ENCODE data around the gene IGFN1. TPM values are rescaled to one million over a fixed set of nuclear protein-coding genes. Genes with fewer than 3 reads are reported as not detected.

Gene IGFN1
- total and polyA plus RNA-seq, 3 donors from 2014 or later, result 8.2 to 16.4 (median 12.5) TPM

GRCh38 chr1:201272799-201273198, 82.2 kb downstream of the IGFN1 start:
- no peak for TF ChIP-seq POLR2A (IDR thresholded peaks at IDR 0.05)
- no peak for TF ChIP-seq CTCF (IDR thresholded peaks at IDR 0.05)
- 89 to 93% methylated on average over 10 of the region's 10 CpGs for WGBS, 2 donors
- Histone ChIP-seq H3K27me3 (no peaks in the 10 kb centered on the region), H3K9me3 (no peaks in the 10 kb centered on the region), H3K36me3 (ENCODE audit: low read depth, missing control alignments) (no peaks in the 10 kb centered on the region), H3K4me3 (no peak overlapping the region), H3K27ac (no peak overlapping the region), H3K4me1 (no peaks in the 10 kb centered on the region)
- no peak for DNase-seq
- intact Hi-C loops (cut with DNase I; ENCODE audit: low total_unique reads), result no loop called here

- H3K9me3 ChIP-seq, result no peaks in the 10 kb centered on the region
- no peak for DNase-seq
- H3K27ac ChIP-seq, result no peak overlapping the region
- no peaks in the 10 kb centered on the region for H3K27me3 ChIP-seq
- intact Hi-C loops (cut with DNase I; ENCODE audit: low total_unique reads), result no loop called here
- TF ChIP-seq CTCF (IDR thresholded peaks at IDR 0.05) (no peak), POLR2A (IDR thresholded peaks at IDR 0.05) (no peak)
- no peak overlapping the region for H3K4me3 ChIP-seq
- no peaks in the 10 kb centered on the region for H3K4me1 ChIP-seq
- no peaks in the 10 kb centered on the region for H3K36me3 ChIP-seq (ENCODE audit: low read depth, missing control alignments)
- 93 to 98% methylated on average over 4 to 12 of the region's 12 CpGs for WGBS, 2 donors
These were observed 84.1 kb downstream of the IGFN1 start for GRCh38 chr1:201274616-201275252.

DNA sequence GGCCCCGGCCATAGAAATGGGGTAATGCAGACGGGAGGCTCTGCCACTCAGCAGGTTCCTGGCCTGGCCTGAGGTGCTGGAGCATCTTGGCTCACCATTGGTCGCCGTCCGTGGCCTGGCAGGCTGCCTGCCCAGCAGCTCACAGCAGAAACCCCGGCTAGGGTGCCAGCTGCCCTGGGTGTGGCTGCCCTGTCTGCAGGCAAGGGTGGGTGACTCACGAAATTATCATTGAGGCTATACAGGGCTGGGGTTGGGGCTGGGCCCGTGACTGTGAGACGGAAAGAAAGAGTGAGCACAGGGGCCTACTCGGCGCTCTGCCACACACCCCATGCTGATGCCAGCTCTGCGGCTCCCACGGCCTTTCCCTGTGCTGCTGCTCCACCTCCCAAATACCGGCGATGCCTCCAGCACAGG, 84.6 kb downstream of the IGFN1 start:
- 73 to 87% methylated on average over 9 to 15 of the region's 15 CpGs for WGBS, 2 donors
- no peak for DNase-seq
- Histone ChIP-seq H3K36me3 (ENCODE audit: low read depth, missing control alignments) (no peaks in the 10 kb centered on the region), H3K4me3 (no peak overlapping the region), H3K27me3 (no peaks in the 10 kb centered on the region), H3K9me3 (no peaks in the 10 kb centered on the region), H3K27ac (no peak overlapping the region), H3K4me1 (no peaks in the 10 kb centered on the region)
- intact Hi-C loops (cut with DNase I; ENCODE audit: low total_unique reads), result no loop called here
- no peak for TF ChIP-seq CTCF (IDR thresholded peaks at IDR 0.05)
- no peak for TF ChIP-seq POLR2A (IDR thresholded peaks at IDR 0.05)

- WGBS, 2 donors, result 76 to 88% methylated on average over 3 to 6 of the region's 6 CpGs
- no peak overlapping the region for H3K27ac ChIP-seq
- no peaks in the 10 kb centered on the region for H3K4me1 ChIP-seq
- TF ChIP-seq POLR2A (IDR thresholded peaks at IDR 0.05) (no peak), CTCF (IDR thresholded peaks at IDR 0.05) (no peak)
- intact Hi-C loops (cut with DNase I; ENCODE audit: low total_unique reads), result no loop called here
- no peaks in the 10 kb centered on the region for H3K27me3 ChIP-seq
- no peak overlapping the region for H3K4me3 ChIP-seq
- H3K36me3 ChIP-seq (ENCODE audit: low read depth, missing control alignments), result no peaks in the 10 kb centered on the region
- no peaks in the 10 kb centered on the region for H3K9me3 ChIP-seq
- no peak for DNase-seq
These were observed 86.3 kb downstream of the IGFN1 start for GRCh38 chr1:201276891-201277290.

DNA sequence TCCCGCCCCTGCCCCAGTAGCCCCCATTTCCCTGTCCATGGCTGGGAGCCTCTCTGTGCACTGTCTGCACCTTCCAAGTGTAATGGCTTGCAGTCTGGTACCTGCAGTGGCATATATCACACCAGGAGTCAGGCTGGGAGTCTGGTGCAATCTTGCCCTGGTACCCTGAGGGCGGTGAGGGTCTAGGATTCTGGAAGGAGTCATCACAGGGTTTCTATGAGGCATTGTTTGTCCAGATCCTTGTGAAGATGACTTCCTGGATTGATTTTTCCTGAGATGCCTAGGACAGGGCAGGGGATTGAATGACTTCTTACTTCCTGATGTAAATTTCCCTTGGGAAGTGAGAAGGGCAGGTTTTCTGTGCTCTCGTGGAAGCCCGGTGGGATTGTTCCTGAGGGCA, 86.8 kb downstream of the IGFN1 start:
- intact Hi-C loops (cut with DNase I; ENCODE audit: low total_unique reads), result no loop called here
- no peaks in the 10 kb centered on the region for H3K27me3 ChIP-seq
- 85 to 94% methylated on average over 2 to 4 of the region's 4 CpGs for WGBS, 2 donors
- H3K36me3 ChIP-seq (ENCODE audit: low read depth, missing control alignments), result no peaks in the 10 kb centered on the region
- no peak for DNase-seq
- H3K4me3 ChIP-seq, result no peak overlapping the region
- no peak for TF ChIP-seq POLR2A (IDR thresholded peaks at IDR 0.05)
- H3K9me3 ChIP-seq, result no peaks in the 10 kb centered on the region
- H3K27ac ChIP-seq, result no peak overlapping the region
- no peaks in the 10 kb centered on the region for H3K4me1 ChIP-seq

Other genes with a start within 250 kb of the IGFN1 start
- 10 to 100 TPM; 23.3 to 32.7 TPM for gene KIF21B, start 167.1 kb upstream of the IGFN1 start, total RNA-seq
- gene KIF21B, start 167.1 kb upstream of the IGFN1 start, polyA plus RNA-seq (ENCODE audit: insufficient read depth, low read depth, low replicate concordance), result 32.3 TPM
- under 1 TPM; 0.08 to 0.12 TPM for gene CACNA1S, start 78.4 kb upstream of the IGFN1 start, total RNA-seq
- 0.87 TPM for gene CACNA1S, start 78.4 kb upstream of the IGFN1 start, polyA plus RNA-seq (ENCODE audit: insufficient read depth, low read depth, low replicate concordance)
- gene ASCL5, start 63.6 kb upstream of the IGFN1 start, total RNA-seq, result under 1 TPM in 1 of 2 donors, not detected in 1; 0.24 TPM
- gene ASCL5, start 63.6 kb upstream of the IGFN1 start, polyA plus RNA-seq (ENCODE audit: insufficient read depth, low read depth, low replicate concordance), result not detected
- gene TMEM9, start 36.4 kb upstream of the IGFN1 start, total RNA-seq, result 100 to 1,000 TPM; 101 to 134 TPM
- gene TMEM9, start 36.4 kb upstream of the IGFN1 start, polyA plus RNA-seq (ENCODE audit: insufficient read depth, low read depth, low replicate concordance), result 124 TPM
- under 1 TPM; 0.50 to 0.63 TPM for gene PKP1, start 92.7 kb downstream of the IGFN1 start, total RNA-seq
- gene PKP1, start 92.7 kb downstream of the IGFN1 start, polyA plus RNA-seq (ENCODE audit: insufficient read depth, low read depth, low replicate concordance), result 0.11 TPM
- gene TNNT2, start 186.9 kb downstream of the IGFN1 start, total RNA-seq, result 1 to 10 TPM in 1 of 2 donors, under 1 TPM in 1; 0.79 to 1.1 TPM
- 2.7 TPM for gene TNNT2, start 186.9 kb downstream of the IGFN1 start, polyA plus RNA-seq (ENCODE audit: insufficient read depth, low read depth, low replicate concordance)
- gene LAD1, start 208.5 kb downstream of the IGFN1 start, total RNA-seq, result under 1 TPM; 0.37 to 0.71 TPM
- 1.2 TPM for gene LAD1, start 208.5 kb downstream of the IGFN1 start, polyA plus RNA-seq (ENCODE audit: insufficient read depth, low read depth, low replicate concordance)
- under 1 TPM; 0.37 to 0.55 TPM for gene TNNI1, start 230.9 kb downstream of the IGFN1 start, total RNA-seq
- gene TNNI1, start 230.9 kb downstream of the IGFN1 start, polyA plus RNA-seq (ENCODE audit: insufficient read depth, low read depth, low replicate concordance), result 36.4 TPM